ENCODE measurements around the gene RTN4RL2. TPM values are rescaled to one million over a fixed set of nuclear protein-coding genes. Genes with fewer than 3 reads are reported as not detected.

The RTN4RL2 gene
- total and polyA plus RNA-seq, 8 donors, result 0.75 to 8.1 (median 0.78) TPM; not detected in 3

- peak overlapping the region in 3 of 5 donors; percentile 92 to 95 (median 95) for H3K27ac ChIP-seq
- no peaks in the 10 kb centered on the region for H3K9me3 ChIP-seq
- H3K27me3 ChIP-seq, result no peaks in the 10 kb centered on the region
- no peak for TF ChIP-seq POLR2A (IDR thresholded peaks at IDR 0.05)
- TF ChIP-seq EP300 (IDR thresholded peaks at IDR 0.05), result no peak
- no peak for TF ChIP-seq POLR2AphosphoS5 (IDR thresholded peaks at IDR 0.05)
- TF ChIP-seq, protein P1, sequence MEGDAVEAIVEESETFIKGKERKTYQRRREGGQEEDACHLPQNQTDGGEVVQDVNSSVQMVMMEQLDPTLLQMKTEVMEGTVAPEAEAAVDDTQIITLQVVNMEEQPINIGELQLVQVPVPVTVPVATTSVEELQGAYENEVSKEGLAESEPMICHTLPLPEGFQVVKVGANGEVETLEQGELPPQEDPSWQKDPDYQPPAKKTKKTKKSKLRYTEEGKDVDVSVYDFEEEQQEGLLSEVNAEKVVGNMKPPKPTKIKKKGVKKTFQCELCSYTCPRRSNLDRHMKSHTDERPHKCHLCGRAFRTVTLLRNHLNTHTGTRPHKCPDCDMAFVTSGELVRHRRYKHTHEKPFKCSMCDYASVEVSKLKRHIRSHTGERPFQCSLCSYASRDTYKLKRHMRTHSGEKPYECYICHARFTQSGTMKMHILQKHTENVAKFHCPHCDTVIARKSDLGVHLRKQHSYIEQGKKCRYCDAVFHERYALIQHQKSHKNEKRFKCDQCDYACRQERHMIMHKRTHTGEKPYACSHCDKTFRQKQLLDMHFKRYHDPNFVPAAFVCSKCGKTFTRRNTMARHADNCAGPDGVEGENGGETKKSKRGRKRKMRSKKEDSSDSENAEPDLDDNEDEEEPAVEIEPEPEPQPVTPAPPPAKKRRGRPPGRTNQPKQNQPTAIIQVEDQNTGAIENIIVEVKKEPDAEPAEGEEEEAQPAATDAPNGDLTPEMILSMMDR (IDR thresholded peaks at IDR 0.05), result no peak
- H3K36me3 ChIP-seq, result peaks cover 0 to 4% (median 3%) of the 10 kb centered on the region in 4 donors
- H3K4me1 ChIP-seq, result peaks cover 47 to 71% (median 54%) of the 10 kb centered on the region in 4 donors
- no peak for DNase-seq
- intact Hi-C loops (cut with DNase I; ENCODE audit: low total_unique reads), result no loop called here
- no peak overlapping the region for H3K4me3 ChIP-seq
- 83 to 92% (median 84%) methylated on average over 5 of the region's 5 CpGs for WGBS, 5 donors
Observed at GRCh38 chr11:57428643-57429042, 31.7 kb upstream of the RTN4RL2 start.

- TF ChIP-seq POLR2AphosphoS5 (IDR thresholded peaks at IDR 0.05) (no peak), EP300 (IDR thresholded peaks at IDR 0.05) (no peak), POLR2A (IDR thresholded peaks at IDR 0.05) (no peak)
- TF ChIP-seq, protein P1 (IDR thresholded peaks at IDR 0.05), result no peak
- intact Hi-C loops (cut with DNase I; ENCODE audit: low total_unique reads), result no loop called here
- no peaks in the 10 kb centered on the region for H3K36me3 ChIP-seq
- 17 to 53% (median 25%) methylated on average over 4 of the region's 4 CpGs for WGBS, 5 donors
- no peaks in the 10 kb centered on the region for H3K27me3 ChIP-seq
- H3K4me1 ChIP-seq, result peaks cover 38 to 70% (median 50%) of the 10 kb centered on the region in 4 donors
- no peak overlapping the region for H3K4me3 ChIP-seq
- H3K27ac ChIP-seq, result peak overlapping the region in 2 of 5 donors; percentile 30 to 95
- peak in 1 of 2 donors; percentile 27 for DNase-seq
- H3K9me3 ChIP-seq, result no peaks in the 10 kb centered on the region
Observed at GRCh38 chr11:57429946-57430345, 30.4 kb upstream of the RTN4RL2 start.

DNA sequence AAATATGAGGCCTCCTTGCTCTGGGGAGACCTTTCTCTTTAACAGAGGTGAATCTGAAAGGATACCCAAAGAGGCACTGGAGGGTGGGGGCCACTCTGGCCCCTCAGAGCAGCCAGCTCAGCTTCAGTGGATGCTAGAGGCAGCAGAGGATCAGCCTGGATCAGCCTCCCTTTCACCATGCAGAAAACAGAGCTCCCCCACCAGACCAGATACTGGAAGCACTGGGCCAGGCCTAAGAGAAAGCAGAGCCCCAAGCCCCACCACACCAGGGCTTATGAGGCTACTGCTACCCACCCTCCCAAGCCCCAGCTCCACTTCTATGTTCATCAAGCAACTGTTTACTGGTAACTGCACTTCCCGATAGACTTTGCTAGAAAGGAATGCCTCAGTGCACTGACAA, 29.4 kb upstream of the RTN4RL2 start:
- peaks cover 28 to 62% (median 41%) of the 10 kb centered on the region in 4 donors for H3K4me1 ChIP-seq
- TF ChIP-seq POLR2AphosphoS5 (IDR thresholded peaks at IDR 0.05) (no peak), EP300 (IDR thresholded peaks at IDR 0.05) (no peak)
- TF ChIP-seq, protein P1 (IDR thresholded peaks at IDR 0.05), result no peak
- intact Hi-C loops (cut with DNase I; ENCODE audit: low total_unique reads), result no loop called here
- peak overlapping the region in 1 of 5 donors; percentile 25 for H3K27ac ChIP-seq
- no peaks in the 10 kb centered on the region for H3K9me3 ChIP-seq
- DNase-seq, result no peak
- no peaks in the 10 kb centered on the region for H3K27me3 ChIP-seq
- WGBS, 5 donors, result 72 to 87% (median 86%) methylated on average over 1 of the region's 1 CpG
- no peaks in the 10 kb centered on the region for H3K36me3 ChIP-seq
- H3K4me3 ChIP-seq, result no peak overlapping the region

DNA sequence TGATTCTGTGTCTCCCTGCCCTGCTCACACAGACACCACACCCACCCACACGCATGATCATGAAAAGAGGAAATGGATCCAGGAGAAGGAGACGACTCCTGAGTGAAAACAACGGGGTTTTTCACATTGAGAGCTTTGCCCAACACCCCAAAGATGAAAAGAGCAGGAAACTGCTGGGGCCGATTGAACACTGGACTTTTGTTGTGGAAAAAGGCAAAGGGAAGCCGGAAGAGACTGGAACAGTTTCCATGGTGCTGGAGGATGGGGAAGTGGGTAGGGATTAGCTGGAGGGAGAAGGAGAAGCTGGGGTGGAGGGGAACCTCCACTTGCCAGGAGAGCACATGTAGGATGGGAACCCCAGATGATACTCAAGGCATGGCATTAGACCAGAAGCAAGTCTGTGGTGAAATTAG, 28.2 kb upstream of the RTN4RL2 start:
- no peaks in the 10 kb centered on the region for H3K27me3 ChIP-seq
- peaks cover 16 to 50% (median 29%) of the 10 kb centered on the region in 4 donors for H3K4me1 ChIP-seq
- H3K4me3 ChIP-seq, result no peak overlapping the region
- no peaks in the 10 kb centered on the region for H3K9me3 ChIP-seq
- TF ChIP-seq EP300 (IDR thresholded peaks at IDR 0.05) (no peak), POLR2A (IDR thresholded peaks at IDR 0.05) (no peak), POLR2AphosphoS5 (IDR thresholded peaks at IDR 0.05) (no peak)
- TF ChIP-seq, protein P1 (IDR thresholded peaks at IDR 0.05), result no peak
- H3K36me3 ChIP-seq, result no peaks in the 10 kb centered on the region
- intact Hi-C loops (cut with DNase I; ENCODE audit: low total_unique reads), result no loop called here
- DNase-seq, result peak in 1 of 2 donors; percentile 21
- WGBS, 5 donors, result 64 to 75% (median 72%) methylated on average over 5 of the region's 5 CpGs
- H3K27ac ChIP-seq, result peak overlapping the region in 4 of 5 donors; percentile 4 to 65 (median 34)

All from stomach (tissue), 9 donors.